ENCODE data around the gene CEP164.
"Not testable (repeated sequence)": the region's sequence is repeated elsewhere in the genome, so short reads cannot be mapped to it uniquely, and the experiment has no call there.

The CEP164 gene

DNA sequence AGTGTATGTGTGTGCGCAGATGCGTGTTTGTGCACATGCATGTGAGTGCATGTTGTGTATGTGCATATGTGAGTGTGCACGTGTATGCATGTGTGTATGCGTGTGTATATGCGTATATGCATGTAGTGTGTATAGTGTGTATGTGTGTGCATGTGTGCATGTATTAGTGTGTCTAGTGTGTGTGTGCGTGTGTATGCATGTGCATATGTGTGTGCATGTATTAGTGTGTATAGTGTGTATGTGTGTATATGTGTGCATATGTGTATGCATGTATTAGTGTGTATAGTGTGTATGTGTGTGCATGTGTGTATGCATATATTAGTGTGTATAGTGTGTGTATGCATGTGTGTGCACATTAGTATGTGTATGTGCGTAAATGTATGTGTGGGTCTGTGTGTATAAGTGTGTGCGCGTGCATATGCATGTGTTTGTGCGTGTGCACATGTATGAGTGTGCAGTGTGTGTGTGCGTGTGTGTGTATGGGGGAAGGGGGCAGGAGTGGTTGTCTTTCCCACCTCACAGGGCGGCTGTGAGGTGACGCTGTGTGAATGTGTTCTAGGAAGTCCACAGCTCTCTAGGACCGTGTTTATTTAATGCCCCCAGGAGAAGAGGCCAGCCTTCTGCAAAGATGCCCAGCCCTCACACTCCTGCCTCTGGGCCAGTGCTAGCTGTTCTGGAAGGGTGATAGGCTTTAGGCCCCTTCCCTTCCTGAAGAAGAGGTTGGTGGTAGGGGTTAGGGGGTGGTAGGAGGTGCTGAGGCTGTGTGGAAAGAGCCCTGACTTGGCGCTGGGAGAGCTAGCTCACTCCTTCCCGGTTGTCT lies 114.6 kb downstream of the CEP164 start:
- DNase-seq (ENCODE audit: low spot score): no peak

DNA sequence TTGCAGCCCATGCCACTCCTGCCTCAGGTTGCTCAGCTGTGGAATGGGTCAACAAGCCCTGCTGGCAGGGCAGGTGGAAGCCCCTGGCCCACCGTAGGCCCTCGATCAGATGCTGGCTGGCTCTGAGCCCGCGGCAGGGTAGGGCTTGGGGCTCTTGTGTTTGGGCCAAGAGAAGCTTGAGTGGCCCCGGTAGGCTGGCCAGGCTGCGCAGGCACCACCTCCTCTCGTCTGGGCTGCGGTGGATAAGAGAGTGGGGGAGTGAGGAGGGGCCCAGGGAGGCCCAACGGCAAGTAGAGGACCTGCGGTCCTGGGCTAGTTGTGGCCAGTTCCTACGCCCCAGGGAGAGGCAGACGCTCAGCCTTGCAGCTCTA lies 115.2 kb downstream of the CEP164 start:
- no peak for DNase-seq (ENCODE audit: low spot score)

DNA sequence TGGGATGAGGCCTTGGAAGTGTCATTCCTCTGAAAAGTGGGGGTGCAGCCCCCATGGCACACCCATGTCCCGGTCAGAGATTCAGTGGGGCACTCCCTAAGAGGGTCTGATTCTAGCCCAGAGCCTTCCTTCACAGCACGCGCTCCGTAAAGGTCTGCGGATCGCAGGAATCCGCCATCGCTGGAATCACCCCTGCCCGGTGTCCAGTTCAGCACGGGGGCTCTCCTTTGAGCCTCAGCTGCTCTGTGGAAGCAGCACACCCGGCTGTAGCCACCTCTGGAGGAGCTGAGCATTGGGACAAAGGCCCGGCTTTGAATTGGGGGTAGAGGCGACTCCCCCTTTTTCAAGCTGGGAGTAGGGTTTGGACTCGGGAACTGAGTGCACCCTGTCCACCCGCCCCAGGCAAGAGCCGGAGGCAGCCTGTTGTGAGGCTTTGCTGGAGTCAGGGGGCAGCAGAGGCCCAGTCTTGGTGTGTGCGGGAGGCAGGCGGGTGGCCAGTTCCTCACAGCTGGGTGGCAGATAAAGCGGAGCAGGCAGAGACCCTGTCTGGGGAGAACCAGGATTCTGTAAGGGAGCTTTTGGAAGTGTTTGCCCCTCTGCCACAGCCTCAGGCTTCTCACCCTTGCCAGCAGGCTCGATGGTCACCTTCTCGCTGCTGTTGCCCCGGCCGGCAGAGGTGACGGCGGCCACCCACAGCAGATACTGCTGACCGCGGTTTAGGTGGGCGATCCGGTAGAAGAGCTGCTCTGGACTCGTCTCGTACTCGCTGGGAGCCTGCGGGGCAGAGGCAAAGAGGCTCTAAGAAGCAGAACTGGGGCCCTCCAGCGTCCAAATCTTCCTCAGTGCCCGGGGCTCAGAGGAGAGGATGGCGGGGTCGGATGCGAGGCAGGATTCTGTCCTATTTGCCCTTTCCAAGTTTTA lies 115.9 kb downstream of the CEP164 start:
- peak; percentile 37 for DNase-seq (ENCODE audit: low spot score)

DNA sequence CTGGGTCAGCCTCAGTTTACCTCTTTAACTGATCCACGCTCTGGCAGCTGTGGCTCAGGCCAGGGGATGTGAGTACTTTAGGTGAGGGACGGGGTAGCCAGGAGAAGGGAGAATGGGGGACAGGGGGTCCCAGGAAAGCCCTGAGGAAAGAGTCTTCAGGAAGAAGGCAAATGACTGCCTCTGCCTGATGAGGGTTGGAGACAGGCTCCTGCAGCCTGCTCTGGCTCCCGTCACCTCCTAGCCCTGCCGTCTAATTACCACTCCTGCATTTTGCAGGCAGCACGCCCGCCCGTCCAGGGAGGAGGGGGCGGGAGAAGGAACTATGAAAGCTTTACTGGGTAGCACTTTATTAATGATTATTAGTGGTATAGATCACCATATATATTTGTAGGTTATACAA lies 116.6 kb downstream of the CEP164 start:
- DNase-seq (ENCODE audit: low spot score): no peak

DNA sequence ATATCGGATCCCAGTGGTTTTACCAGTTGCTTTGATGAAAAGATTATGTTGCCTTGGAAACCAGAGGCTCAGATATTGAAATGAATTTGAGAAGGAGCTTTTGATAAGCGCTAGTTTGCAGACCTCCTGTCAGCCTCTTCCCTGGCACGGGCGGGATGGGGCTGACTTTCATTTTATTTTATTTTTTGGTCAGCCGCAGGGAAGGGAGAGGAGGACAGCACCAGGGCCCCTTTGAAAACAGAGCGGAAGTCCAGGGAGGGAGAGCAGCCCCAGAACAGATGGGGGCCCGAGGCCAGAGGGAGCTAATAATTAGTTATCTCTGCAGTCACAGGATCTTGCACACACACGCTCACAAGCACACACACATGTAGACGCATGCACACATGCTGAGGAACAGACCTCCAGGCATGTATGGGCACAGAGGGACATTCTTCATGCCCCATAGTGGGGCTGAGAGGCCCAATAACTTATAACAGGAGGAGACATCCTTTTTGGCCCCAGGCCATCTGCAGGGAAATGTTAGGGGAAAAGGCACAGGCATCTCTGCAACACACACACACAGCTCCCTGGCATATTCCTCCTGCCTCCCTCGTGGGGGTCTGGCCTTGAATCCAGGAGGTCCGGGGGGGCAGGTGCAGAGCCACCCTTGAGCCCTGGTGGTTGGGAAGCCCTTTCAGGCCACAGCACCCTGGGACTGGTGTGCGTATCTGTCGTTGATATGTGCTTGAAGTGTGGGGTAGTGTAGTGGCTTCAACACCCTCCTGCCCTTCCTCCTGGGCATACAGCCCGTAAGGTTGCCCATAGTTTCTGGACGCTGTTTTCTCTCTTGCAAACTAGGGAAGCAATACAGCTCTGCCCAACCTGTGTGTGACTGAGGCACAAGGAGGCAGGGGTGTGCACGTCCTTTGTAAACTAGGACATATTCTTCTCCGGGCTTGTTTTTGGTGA lies 117.3 kb downstream of the CEP164 start:
- DNase-seq (ENCODE audit: low spot score): no peak

DNA sequence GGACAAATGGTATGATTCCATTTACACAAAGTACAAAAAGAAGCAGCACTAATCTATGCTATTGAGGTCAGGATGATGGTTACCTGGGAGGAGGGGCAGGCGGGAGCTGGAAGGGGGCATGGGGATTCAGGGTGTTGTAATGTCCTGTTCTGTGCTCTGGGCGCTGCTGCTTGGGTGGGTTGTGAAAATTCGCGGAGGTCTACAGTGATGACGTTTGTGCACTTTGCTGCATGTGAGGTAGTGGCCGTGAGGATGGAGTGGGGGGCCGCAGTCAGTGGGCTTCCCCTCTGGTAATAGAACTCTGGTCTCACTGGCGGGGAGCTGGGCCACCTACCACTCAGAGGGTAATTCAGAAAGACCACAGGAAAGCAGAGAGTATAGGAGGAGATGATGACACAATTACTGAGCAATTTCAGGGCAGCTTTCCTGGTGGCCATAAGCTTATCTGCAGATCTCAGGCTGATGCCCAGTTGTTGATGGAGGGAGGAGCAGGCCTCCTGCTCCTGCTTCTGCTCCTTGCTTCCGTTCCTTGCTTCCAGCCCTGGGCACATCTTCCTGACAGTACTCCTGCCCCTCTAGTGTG lies 121.5 kb downstream of the CEP164 start:
- peak; percentile 10 for DNase-seq (ENCODE audit: low spot score)

DNA sequence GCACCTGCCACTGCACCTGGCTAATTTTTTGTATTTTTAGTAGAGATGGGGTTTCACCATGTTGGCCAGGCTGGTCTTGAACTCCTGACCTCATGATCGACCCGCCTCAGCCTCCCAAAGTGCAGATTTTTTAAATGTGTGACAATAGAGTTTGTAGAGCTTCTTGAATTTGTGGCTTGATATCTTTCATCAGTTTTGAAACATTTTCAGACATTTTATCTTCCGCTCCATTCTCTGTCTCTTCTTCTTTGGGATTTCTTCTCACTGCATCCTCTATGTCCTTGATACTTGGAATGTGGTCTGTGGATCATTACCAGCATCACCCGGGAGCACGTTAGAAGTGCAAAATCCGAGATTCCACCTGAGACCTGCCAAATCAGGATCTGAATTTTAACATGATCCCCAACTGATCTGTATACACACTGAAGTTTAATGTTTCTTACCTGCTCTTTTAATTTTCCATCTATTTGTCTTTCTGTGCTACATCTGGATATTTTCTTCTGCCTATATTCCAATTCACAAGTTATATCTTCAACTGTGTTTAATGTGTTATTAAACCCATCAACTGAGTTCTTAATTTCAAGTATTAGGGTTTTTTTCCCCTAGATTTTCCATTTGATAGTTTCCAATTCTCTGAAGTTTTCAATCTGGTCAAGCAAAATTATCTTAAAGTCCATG lies 126.4 kb downstream of the CEP164 start:
- DNase-seq (ENCODE audit: low spot score): no peak

DNA sequence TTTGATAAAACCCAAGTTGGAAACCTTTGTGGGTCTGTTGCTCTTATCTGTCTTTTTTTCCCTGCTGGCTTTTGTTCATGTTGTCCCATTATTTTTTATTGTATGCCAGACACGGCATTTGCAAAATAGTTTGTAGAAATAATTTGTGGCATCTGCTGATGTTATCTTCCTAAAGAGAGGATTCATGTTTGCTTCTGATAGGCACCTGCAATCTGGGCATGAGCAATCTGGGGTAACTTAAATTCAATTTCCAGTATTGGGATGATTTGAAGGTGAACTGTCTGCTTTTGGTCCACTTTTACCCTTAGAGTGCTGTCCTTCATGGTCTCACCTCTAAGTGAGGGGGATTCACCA lies 126.9 kb downstream of the CEP164 start:
- no peak for DNase-seq (ENCODE audit: low spot score)

DNA sequence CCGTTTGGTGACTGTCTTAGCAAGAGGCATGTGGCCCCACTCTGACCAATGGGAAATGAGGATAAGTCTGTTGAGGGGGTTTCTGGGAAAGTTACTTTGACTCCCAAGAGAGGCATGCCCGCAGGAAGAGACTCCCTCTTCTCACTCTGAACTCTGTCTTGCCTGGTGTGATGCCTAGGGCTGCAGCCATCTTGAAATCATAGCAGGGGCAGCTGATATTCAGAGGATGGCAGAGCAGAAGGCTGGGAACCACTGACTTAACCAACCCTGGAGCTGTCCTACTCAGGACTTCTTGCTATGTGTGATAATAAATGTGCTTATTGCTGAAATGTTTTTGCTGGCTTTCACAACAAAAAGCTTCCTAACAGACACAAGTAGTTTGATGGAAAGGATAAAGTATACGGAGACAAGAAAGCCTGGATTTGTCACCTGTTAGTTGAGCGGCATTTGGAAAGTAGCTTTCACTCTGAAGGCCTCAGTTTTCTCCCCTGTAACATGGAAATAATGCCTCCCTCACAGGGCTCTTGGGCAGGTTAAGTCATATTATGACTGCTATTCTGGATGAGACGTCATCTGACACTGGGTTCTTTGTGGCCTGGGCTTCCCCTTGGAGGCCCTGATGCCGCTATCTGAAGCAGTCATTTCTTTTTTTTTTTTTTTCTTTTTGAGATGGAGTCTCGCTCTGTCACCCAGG lies 128.5 kb downstream of the CEP164 start:
- no peak for DNase-seq (ENCODE audit: low spot score)

DNA sequence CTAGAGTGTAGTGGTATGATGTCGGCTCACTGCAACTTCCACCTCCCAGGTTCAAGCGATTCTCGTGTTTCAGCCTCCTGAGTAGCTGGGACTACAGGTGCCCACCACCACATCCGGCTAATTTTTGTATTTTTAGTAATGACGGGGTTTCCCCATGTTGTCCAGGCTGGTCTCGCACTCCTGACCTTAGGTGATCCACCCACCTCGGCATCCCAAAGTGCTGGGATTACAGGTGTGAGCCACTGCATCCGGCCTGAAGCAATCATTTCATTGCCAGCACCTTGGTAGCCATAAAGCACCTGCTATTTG lies 129.0 kb downstream of the CEP164 start:
- not testable (repeated sequence) for DNase-seq (ENCODE audit: low spot score)

DNA sequence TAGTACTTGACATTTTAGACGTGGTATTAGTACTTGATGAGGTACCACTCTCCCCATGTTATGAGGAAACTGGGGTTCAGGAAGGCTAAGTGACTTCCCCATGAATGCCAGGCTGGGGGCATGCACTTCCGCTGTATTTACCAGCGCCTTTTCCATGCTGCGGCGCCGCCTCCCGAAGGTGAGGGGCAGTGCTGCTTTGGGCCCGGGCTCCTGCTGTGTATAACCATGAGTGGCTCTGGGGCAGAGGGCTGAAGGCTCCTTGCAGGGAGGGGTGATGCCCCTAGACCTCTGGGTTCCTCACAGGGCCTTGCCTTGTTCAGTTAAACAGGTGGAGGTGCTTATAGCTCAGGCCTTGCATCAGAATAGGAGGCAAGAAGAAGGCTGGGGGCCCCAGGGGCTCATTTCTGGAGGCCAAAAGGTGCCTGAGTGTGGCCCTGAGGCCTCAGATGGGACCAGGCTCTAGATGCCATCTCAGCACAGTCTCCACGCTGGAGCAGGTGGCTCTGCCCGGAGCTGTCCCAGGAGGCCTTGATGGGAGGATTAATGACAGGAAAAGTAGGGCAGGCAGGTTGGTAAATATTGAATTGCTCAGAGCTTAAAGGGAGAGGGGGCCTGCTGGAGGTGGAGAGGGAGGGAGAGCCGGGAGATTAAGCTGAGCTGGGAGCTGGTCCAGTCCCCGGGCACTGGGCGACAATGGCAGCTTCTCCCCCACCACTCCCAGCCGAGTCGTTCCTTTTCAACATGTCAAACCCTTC lies 129.6 kb downstream of the CEP164 start:
- no peak for DNase-seq (ENCODE audit: low spot score)

DNA sequence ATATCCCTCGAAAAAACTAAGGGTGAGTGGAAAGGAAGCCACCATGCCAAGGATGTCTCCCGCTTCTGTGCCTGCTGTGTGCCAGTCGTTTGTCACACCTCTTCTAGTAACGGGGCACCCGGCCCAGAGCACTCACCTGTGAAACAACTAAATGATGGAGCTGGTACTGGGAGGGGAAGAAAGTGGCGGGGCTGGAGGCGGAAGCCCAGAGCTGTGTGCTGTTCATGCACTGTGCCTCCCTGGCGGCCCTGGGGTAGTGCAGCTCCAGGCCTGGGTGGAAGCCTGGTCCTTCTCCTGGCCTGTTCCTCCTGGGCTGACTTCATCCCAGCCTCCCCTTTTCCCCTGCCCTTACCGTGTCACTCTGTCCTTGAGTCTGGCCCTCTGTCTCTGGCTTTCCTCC lies 130.2 kb downstream of the CEP164 start:
- no peak for DNase-seq (ENCODE audit: low spot score)

DNA sequence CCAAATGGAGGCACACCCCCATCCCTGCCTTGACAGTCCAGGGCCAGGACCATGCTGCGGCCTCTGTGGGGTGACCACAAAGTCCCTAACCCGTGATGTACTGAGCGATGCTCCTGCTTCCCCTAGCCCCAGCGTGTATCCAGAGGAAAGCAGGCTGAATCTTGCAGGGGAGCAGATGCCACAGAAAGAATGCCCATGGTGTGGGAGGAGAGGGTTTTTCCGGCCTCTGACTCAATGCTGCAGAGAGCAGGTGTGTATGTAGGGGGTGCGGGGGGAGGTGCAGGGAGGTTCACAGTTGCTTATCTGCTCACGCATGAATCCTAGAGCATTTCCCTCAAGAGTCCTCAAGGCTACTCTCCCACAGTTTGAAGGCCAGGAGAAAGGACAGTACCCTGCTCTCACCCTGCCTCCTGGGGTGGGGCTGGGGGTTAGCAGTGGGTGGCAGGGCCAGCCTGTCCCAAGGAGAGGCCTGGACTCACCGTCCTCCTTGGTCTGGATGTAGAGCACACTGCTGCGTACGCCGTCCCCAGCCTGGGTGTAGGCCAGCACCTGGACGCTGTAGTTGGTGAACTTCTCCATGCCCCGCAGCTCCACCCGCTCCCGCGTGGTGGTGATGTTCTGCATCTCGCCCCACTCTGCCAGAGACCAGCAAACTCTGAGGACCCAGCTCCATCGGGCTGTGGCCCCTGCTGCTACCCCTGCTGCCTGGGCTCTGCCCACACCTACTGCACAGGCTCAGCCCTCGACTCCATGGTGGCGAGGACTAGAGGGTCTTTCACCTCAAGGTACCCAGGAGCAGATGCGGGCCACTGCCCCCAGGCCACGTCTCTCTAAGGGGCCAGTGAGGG lies 130.8 kb downstream of the CEP164 start:
- peak; percentile 72 for DNase-seq (ENCODE audit: low spot score)

DNA sequence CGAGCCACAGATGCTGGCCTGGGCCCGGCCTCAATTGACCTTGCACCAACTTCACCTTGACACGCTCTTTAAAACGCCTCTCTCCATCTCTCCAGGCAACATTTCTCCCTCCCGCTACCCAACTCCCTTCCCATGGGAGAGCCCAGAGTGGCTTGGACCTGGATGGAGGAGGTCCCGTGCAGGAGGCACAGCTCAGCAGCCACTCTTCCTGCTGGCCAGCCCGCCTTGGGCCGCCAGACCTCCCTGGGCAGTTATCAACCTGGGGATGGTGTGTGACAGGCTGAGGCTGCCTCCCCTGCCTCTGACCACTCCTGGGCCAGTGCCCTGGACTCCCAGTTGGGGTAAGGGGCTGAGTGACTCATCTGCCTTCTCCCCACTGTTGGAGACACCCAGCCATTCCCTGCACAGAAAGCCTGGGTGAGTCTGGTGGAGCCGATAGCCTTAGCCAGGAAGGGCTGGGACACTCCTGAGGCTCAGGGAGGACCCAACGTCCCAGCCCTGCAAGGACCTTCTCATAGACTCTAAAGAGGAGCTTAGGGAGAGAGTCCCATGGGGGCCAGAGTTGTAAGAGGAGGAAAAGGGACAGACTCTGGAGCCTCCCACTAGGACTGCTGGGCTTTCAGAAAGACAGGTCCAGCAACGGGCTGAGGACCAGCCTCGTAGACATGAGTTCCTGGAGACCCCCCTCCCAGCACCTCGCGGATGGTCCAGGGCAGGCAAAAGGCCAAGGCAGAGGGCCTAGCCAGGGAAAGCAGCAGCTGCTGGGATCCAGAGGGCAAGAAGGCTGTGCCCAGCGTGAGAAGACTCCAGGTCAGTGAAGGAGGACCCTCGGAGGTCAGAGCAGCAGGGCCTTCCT lies 131.7 kb downstream of the CEP164 start:
- no peak for DNase-seq (ENCODE audit: low spot score)

DNA sequence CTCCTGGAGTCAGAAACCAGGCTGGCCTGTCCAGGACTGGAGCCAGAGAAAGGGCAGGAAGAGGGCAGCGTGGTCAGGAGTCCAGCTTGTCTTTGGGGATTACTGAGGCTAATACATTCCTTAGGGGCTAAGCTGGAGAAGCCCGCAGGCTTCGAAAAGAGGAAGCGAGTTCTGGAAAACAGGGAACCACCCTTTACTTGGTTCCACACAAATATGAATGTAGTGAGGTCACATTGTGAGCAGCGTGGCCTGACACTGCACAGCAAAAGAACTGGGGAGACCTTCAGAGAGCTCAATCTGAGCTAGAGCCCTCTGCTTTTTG lies 132.3 kb downstream of the CEP164 start:
- DNase-seq (ENCODE audit: low spot score): no peak

DNA sequence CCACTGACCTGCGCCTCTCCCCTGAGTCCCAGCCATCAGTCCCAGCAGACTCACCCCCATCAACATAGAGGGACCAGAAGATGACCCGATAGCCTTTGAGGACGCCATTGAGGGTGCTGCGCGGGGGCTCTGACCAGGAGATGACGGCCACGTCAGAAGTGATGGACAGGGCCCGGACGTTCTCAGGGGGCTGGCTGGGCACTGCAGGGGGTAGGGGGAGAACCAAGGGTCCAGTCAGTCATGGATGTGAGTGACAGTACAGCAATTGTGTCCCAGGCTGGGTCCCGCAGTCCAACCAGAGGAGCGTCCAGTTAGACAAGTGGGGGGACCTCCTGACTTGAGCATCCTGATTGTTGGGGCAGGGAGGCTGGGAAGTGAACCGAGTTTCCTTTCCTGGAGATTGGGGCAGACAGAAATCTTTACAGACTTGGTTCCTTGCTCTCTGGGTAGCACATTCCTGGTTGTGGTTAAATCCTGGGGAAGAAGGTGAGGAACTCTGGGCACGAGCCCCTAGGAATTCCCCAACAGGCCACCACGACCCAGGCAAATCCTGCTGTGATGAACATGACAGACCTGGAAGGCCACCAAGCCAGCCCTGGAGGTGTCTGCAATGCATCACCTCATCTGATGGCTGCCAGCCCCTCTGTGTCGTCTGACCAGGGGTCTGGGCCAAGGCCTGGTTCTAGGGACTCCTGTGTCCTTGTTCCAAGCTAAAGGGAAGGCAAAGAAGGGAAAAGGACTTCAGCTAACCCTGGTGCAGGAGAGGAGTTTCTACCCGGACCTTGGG lies 133.9 kb downstream of the CEP164 start:
- no peak for DNase-seq (ENCODE audit: low spot score)

DNA sequence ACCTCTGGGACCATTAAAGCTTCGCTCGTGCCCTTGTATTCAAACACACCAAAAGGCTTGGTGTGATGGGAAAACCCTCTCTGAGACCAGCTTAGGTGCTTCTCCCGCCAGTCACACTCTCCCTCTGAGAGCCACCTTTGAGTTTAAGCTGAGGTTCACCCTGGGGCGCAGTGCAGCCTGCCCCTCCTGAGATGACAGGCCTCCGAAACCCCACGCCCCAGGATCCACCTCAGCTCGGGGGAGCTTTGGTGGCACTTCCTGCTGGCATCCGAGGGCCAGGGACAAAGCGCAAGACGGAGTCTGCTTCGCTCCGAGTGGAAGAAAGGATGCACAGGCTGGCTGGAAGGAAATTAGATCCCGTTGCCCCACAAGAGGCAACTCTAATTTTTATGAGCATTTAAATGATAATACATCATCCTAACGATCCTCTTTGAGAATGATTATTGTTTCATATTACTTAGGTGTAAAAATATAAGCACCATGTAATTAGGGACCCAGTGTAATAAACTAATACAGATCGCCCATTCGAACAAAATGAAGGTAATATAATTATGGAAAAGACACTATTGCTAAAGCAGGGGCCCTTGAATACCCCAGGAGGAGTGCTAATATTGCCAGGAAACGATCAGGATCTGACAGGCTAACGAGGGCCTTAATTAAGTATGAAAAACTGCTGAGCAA lies 134.7 kb downstream of the CEP164 start:
- no peak for DNase-seq (ENCODE audit: low spot score)
